HL-60/S4 treated with phorbol 12-myristate 13-acetate at 8.2 ng/mL for 4 days and 3 days (cell line): ENCODE data around the gene CATSPERD.
"Not testable (repeated sequence)": the region's sequence is repeated elsewhere in the genome, so short reads cannot be mapped to it uniquely, and the experiment has no call there.

Experiments used
- in situ Hi-C: fragments of 300-500 bp; cut with MboI; formaldehyde crosslinking; loops from 2 replicates; pipeline ENCODE4 v1.15.0; 2022; ENCODE audit warnings: low sequenced_read_pairs

Gene CATSPERD

GRCh38 chr19:5697890-5698634, 22.4 kb upstream of the CATSPERD start:
- in situ Hi-C loops, result no loop called here

DNA sequence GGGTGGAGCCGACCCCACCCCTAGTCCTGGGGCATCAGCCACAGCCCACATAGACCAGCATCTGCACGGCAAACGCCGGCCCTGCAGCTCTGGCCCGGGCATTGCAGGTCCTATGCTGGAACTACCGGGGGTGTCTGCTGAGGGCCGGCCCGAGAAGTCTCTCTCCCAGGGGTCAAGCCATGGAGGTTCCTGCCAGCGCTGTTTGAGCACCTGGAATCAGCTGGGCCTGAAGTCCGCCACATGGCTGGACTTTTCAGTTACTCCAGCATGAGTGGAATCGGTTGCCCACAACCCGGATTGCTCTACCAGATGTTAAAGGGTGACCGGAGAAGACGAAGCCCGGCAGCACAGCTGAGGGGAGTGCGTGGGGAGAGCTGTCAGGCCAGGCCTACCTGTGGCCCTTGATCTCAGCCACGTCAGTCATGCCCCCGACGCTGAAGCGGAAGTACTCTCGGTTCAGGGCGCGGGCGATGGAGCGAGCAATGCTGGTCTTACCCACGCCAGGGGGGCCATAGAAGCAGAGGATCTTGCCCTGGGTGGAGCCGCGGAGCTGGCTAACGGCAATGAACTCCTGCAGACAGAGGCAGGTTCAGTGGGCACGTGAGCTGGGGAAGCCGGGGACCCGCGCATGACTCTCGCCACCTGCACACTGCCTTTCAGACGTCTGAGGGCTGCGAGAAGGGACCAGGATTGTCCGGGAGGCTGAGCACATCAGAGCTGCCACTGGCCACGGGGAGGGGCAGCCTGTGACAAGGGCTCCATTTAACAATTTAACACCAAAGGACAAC, 21.6 kb upstream of the CATSPERD start:
- in situ Hi-C loops, result no loop called here

GRCh38 chr19:5700455-5701092, 19.9 kb upstream of the CATSPERD start:
- in situ Hi-C loops, result no loop called here

DNA sequence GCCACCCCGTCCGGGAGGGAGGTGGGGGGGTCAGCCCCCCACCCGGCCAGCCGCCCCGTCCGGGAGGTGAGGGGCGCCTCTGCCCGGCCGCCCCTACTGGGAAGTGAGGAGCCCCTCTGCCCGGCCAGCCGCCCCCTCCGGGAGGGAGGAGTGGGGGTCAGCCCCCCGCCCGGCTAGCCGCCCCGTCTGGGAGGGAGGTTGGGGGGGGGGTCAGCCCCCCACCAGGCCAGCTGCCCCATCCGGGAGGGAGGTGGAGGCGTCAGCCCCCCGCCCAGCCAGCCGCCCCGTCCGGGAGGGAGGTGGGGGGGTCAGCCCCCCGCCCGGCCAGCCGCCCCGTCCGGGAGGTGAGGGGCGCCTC, 18.4 kb upstream of the CATSPERD start:
- in situ Hi-C loops, result not testable (repeated sequence)

DNA sequence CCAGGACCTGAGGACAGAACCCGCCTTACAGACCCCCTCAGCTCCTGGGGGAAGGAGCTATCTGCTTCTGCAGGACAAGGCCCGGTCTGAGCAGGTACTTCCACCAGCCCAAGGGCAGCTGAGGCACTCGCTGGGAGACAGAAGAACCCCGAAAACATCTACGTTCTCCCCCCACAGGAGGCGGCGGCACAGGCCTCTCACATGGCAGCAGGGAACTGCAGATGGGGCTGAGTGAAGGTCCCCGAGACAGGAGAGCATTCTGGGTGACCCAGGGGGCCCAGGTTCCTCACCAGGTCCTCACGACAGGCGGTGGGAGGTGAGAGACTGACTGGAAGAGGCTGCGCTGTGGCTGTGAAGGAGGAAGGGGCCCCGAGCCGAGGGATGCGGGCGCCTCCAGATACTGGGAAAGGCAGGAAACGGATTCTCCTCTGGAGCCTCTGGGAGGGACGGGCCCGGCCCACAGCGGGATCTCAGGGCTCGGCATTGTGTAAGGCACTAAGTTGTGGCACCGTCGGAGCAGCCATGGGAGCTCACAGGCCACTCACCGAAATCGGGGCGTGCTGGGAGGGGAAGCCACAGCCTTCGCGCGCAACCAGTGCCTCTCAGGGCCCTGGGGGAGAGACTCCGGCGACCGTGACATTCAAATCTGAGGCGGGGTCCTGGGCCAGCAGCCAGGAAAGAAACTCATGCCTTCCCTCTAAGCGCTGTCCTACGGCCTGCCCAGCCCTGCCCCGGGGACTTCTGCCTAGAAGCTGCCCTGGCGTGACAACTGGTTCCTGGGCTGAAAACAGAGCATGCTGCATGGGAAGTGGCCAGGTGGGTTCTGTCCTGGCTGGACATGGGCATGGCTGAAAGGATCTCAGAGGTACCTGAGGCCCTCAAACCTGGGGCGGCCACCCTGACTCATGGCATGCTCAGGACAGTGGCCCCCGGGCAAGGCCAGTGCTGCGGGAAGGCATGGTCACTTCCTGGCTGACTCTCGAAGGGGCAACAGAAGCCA, 16.3 kb upstream of the CATSPERD start:
- in situ Hi-C loops, result no loop called here

- in situ Hi-C loops, result no loop called here
Observed at GRCh38 chr19:5705552-5705951, 14.9 kb upstream of the CATSPERD start.

DNA sequence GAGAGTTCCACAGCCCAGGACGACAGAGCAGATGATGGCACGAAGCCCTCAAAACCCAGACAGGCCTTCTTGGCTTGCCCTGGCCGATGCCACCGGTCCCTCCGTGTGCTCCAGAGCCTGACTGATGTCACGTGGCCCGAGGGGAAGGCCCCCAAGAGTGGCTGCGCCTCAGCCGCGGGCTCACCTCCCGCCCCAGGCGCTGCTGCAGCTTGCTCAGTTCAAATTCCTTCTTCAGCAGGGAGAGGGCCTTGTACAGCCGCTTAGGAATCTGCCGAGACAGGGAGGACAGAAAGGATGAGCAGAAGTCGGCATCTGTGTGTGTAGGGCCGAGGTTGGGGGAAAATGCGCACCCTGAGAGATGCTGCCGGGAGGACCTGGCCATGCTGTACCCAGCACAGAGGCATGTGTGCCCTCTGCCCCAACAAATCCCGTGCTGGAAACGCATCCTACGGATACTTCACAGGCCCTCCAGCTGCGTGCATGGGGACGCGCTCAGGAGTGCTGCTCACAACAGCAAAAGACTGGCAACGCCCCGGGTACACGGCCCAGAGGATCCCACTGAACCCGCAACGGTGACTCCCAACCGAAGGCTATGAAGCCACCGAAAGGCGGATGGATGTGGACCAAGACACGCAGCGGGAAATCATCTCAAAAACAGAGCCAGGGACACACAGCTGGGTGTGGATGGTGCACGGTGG, 13.4 kb upstream of the CATSPERD start:
- in situ Hi-C loops, result no loop called here

- in situ Hi-C loops, result no loop called here
Observed at GRCh38 chr19:5707576-5708575, 12.6 kb upstream of the CATSPERD start.

GRCh38 chr19:5711025-5711424, 9.4 kb upstream of the CATSPERD start:
- in situ Hi-C loops, result no loop called here

- in situ Hi-C loops, result no loop called here
Observed at GRCh38 chr19:5711713-5712161, 8.7 kb upstream of the CATSPERD start.

DNA sequence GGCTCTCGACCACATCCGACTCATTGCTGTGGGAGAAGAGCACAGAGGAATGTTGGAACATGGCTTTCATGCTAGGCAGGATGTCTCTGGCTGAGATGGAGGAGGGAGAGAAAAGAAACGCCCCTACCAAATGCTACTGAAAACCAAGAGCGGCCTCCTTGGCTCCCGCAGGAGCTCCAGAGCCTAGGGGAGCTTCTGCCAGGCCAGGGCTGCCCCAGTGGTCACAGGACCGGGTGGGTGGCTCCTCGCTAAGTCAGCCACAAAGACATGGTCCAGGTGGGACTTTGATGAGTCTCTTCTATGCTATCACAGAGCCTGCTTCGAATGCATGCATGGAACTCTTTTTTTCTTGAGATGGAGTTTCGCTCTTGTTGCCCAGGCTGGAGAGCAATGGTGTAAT, 7.2 kb upstream of the CATSPERD start:
- in situ Hi-C loops, result no loop called here

GRCh38 chr19:5714816-5715215, 5.6 kb upstream of the CATSPERD start:
- in situ Hi-C loops, result no loop called here

- in situ Hi-C loops, result no loop called here
Observed at GRCh38 chr19:5717215-5717935, 3.1 kb upstream of the CATSPERD start.

- in situ Hi-C loops, result no loop called here
Observed at GRCh38 chr19:5718037-5718578, 2.3 kb upstream of the CATSPERD start.

- in situ Hi-C loops, result no loop called here
Observed at GRCh38 chr19:5718579-5719273, 1.7 kb upstream of the CATSPERD start.

DNA sequence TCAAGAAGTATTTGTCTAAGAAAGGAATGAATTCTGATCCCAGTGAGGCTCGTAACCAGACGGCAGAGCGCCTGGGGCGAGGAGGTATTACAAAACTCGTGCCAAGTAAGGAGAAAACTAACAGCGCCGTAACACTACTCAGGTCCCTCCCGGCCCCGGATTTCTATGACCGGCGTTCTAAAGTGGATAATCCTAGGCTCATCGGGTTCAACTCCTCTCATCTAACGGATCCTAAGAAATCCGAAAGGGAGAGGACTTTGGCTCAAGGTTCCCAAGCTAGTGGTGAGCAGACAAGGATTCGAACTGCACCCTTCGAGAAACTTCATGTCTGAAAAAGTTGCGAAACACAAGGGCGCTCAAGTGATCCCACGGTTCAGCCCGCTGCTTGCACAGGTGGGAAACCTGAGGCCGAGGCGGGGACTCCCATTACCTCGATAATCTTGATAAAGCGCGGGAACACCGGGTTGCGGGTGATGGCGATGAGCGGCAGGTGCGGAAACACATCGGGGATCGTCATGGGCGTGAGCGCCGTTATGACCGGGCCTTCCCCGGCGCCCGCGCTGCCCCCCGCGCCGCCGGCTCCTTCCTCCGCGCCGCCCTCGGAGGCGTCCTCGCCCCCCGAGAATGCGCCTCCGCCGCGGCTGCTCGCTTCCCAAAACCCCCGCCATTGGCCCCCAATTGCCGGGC, 1.0 kb upstream of the CATSPERD start:
- in situ Hi-C loops, result no loop called here
